DOHH2 (cell line): ENCODE measurements around the gene GLIS2.

Experiments used
- EZH2phosphoT487 ChIP-seq: fragments of 200-600 bp; sonication (generic); IDR thresholded peaks from 2 replicates; pipeline ENCODE4 v1.6.1; 2017; ENCODE audit warnings: borderline replicate concordance, mild to moderate bottlenecking, antibody characterized with exemption, low read length, moderate library complexity, mixed read lengths
- TF ChIP-seq, protein P1 (sequence below): fragments of 200-600 bp; sonication (generic); IDR thresholded peaks from one replicate; pipeline ENCODE4 v1.5.1; 2014; ENCODE audit warnings: antibody characterized with exemption, mild to moderate bottlenecking, low read depth, low read length; ENCODE audit not compliant: poor library complexity, severe bottlenecking

- TF ChIP-seq, protein P1, sequence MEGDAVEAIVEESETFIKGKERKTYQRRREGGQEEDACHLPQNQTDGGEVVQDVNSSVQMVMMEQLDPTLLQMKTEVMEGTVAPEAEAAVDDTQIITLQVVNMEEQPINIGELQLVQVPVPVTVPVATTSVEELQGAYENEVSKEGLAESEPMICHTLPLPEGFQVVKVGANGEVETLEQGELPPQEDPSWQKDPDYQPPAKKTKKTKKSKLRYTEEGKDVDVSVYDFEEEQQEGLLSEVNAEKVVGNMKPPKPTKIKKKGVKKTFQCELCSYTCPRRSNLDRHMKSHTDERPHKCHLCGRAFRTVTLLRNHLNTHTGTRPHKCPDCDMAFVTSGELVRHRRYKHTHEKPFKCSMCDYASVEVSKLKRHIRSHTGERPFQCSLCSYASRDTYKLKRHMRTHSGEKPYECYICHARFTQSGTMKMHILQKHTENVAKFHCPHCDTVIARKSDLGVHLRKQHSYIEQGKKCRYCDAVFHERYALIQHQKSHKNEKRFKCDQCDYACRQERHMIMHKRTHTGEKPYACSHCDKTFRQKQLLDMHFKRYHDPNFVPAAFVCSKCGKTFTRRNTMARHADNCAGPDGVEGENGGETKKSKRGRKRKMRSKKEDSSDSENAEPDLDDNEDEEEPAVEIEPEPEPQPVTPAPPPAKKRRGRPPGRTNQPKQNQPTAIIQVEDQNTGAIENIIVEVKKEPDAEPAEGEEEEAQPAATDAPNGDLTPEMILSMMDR = no peak
- TF ChIP-seq EZH2phosphoT487 = no peak
Observed at GRCh38 chr16:4356820-4357219, 41.0 kb downstream of the GLIS2 start.
